ENCODE results near the gene OLIG1.

Gene OLIG1

DNA sequence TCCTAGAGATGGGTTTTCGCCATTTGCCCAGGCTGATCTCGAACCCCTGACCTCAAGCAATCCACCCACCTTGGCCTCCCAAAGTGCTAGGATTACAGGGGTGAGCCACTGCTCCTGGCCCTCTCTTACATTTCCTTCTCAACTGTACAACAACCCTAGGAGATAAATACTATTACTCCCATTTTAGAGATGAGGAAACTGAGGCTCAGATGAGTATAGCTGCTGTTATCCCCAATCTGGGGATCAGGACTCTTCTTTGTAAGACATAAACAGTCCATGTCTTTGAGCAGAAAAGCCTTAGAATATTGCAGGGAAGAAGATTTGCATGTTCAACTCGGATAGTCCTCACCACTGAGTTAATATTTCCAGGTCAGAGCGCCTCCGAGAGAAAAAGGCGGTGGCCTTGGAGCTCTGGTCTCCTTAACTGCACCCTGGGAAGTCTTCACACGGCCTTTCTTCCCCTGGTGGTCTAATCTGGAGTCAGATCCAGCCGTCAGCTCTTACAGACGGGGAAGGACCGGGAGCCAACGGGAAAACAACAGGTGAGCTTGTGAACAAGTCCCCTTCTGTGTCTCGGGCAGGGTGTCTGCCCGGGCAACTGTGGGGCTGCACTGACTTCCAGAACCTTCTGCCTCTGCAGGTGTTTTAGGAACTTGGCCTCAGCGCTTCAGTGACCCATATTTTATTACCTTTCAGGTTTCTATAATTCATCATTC lies 5.9 kb upstream of the OLIG1 start:
- DNase-seq = no peak

- DNase-seq = no peak
Measured at GRCh38 chr21:33064623-33065390, 5.1 kb upstream of the OLIG1 start.

DNA sequence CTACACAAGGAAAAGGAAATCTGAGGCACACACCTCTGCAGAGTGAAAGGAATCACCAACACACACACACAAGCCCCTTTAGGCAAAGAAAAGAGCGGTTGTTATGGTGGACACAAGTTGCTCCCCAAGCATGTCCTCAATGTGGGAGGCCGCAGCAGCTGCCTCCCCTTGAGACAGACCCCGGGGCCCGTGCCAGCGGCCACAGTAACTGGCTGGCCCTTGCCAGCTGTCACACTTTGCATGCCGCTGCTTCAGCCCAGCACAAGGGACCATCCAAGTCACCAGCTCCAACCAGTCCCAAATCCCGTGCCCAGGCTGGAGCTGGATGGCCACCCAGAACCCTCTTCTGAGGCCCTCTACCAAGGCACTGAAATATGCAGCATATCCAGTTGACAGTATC lies 2.9 kb upstream of the OLIG1 start:
- DNase-seq = no peak

DNA sequence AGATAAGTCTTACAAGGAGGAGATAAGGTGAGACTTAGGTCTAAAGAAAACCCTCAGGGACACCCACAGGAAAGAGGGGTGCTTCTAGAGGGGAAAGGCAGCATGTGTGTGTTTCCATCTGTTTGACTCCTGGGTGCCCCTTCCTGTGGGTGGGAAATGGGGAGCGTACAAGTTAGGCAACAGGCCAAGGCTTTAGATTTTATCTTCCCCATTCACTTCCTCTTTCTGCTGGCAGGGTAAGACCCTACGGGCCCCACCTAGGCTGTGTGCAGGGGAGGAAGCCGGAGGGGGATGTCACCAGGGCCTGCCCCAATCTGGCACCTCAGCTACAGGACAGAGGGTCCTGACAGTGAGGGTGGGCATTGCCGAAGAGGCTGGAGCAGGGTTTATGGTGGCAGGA lies 2.5 kb upstream of the OLIG1 start:
- no peak for DNase-seq

- DNase-seq = no peak
Measured at GRCh38 chr21:33069243-33069642, 698 bp upstream of the OLIG1 start.

- no peak for DNase-seq
Measured at GRCh38 chr21:33069645-33069993, 322 bp upstream of the OLIG1 start.

- DNase-seq = no peak
Measured at GRCh38 chr21:33070744-33070997, 730 bp downstream of the OLIG1 start.

- DNase-seq = no peak
Measured at GRCh38 chr21:33070998-33071769, 1.2 kb downstream of the OLIG1 start.

DNA sequence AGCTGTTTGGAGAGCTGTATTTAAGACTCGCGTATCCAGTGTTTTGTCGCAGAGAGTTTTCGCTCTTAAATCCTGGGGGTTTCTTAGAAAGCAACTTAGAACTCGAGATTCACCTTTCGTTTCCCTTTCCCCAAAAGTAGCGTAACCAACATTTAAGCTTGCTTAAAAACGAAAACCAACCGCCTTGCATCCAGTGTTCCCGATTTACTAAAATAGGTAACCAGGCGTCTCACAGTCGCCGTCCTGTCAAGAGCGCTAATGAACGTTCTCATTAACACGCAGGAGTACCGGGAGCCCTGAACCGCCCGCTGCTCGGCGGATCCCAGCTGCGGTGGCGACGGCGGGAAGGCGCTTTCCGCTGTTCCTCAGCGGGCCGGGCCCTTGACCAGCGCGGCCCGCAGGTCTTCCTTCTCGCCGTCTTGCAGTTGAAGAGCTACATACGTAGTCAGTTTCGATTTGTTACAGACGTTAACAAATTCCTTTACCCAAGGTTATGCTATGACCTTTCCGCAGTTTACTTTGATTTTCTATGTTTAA lies 1.9 kb downstream of the OLIG1 start:
- no peak for DNase-seq

DNA sequence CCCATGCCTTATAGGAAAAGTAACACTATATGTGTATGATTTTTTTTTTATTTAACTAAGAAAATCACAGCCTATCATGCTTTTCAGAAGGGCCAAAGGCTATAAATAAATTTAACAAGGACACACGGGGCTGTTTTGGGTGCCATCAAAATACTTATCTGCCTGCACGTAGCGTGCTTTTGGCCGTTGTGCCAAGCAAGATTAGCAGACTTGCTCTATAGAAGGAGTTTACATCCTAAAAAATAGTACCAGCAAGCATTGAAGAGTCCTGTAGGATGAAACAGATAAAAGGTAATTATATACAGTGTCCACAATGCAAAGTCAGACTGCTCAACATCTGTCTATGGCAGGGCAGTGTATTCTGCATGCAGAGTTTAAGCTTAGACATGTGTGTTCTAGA lies 3.7 kb downstream of the OLIG1 start:
- DNase-seq = no peak

DNA sequence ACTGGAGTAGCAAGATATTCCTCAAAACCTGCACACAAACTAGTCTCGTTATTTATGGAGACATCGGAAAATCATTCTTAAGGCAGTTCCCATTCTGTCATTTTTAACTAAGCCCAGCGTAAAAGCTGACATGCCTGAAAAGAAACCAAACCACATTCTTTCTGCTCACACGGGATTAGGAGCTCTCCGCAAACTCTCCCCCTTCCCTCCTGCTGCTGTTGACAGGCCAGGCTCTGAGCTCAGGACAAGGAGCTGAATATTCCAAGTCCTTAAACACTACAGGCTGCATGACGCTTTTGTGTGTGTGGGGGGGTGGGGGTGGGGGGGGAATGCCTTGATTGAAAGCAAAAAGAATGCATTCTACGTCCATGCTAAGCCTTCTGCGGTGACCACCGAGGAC lies 5.2 kb downstream of the OLIG1 start:
- no peak for DNase-seq

DNA sequence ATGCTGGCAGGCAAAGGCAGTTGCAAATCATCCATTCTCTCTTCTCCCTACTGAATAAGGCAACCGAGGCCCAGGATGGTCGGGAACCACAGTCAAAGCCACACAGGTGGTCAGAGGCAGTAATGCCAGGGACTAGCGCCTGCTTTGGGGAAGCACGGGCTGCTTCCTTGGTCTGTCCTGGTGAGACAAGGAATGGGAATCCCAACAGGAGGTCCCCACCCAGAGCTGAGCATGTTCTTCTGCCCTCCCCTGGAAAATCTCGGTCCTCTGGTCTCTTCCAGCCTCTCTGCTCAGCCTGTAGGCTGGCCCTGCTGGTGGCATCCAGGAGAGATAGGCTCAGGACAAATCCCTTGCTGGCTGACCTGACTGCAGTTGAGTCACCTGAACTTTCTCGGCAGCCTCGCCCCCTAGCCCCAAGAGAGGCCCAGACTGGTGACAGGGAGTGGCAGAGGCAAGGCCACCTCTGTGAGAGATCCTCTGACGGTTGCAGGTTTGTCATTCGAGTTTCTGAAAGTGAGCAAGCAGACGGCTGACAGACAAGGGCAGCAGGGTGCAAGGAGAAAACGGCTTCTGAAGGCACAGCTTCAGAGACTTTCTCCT lies 5.8 kb downstream of the OLIG1 start:
- no peak for DNase-seq

DNA sequence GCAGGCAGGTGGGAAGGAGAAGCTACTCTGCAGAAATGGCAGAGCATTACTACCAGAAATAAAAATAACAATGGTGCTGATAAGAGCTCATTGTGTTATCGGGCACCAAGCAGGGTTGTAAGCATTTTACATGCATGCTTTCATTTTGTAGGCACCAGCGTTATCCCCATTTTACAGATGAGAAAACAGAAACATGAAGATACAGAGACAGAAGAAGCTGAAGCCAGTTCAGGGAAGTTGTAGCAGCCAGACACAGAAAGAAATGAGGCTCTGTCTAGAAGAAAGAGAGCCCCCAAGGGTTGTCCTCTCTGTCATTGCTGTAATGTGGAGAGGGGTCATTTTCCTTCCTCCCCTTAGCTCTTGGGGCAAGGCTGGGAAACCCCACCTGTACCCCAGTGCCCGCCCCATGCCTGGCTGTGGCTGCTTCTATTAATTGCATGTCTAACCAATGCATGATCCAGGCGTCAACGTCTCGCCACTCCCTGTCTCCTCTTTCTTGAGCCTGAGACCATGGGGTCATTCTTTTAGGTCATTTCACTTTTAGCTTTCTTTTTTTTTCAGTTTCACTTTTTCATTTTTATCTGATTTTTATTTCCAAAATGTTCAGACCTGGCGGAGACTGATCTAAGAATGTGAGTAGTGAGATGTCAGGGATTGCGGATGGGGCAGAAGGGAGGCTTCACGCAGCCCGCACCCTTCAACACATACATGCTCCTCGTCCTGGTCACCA lies 6.8 kb downstream of the OLIG1 start:
- no peak for DNase-seq

DNA sequence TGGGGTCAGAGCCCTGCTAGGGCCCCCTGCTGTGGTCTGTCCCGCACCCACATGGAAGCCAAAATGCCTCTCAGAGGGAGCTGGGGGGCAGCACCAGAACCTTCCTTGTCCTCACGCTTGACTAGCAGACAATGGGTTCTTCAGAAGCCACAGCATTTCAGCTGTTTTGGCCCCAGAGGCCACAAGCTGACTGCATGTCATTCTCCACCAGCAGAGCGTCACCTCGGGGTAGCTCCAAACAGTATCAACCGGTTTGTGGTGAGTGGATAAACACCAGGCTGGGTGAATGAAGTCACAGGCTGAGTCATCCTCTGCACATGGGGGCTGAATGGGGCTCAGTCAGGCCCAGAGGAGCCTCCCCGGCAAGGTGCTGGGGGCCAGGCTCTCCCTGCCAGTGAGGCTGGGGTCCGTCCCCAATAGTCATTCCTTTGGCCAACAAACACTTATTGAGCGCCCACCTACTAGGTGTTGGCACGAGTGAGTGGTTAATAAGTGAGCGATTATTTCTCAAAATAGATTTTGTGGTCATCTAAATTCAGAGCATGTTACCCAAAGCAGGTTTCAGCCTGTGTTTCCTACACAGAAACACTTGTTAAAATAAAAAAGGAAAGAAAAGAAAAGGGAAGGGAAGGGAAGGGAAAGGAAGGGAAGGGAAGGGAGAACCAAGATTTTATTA lies 9.1 kb downstream of the OLIG1 start:
- DNase-seq = no peak

DNA sequence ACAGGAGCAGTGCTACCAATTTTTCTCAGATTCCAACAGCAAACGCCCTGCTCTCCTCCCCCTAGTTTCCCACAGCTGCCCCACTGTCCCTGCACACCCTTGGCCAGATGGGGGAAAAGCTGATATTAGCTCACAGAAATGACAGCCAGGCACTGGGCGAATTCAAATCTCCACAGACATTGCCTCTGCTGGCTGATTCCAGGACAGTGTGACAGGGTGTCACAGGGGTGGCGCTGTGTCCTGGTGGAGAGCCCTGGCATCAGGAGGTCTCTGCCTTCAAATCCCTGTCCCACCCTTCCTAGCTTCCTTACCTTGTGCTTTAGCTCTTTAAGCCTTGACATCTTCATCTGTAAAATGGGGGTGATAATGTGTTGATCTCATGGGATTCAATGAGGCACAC lies 10.4 kb downstream of the OLIG1 start:
- no peak for DNase-seq

GRCh38 chr21:33080776-33081175 lies 10.8 kb downstream of the OLIG1 start:
- DNase-seq = no peak

GRCh38 chr21:33088384-33088783 lies 18.4 kb downstream of the OLIG1 start:
- no peak for DNase-seq

DNA sequence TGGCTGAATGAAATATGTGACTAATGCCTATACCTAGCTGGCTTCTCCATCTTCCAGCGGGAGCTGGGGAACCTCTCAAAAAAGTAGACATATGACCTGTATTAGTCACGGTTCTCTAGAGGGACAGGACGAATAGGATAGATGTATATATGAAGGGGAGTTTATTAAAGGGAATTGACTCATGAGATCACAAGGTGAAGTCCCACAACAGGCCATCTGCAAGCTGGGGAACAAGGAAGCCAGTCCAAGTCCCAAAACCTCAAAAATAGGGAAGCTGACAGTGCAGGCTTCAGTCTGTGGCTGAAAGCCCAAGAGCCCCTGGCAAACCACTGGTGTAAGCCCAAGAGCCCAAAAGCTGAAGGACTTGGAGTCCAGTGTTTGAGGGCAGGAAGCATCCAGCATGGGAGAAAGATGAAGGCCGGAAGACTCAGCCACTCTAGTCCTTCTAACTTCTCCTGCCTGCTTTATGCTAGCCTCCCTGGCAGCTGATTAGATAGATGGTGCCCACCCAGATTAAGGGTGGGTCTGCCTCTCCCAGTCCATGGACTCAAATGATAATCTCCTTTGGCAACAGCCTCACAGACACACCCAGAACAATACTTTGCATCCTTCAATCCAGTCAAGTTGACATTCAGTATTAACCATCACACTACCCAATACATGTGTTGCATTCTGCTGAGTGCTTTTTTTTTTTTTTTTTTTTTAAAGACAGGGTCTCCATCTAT lies 19.6 kb downstream of the OLIG1 start:
- DNase-seq = no peak

DNA sequence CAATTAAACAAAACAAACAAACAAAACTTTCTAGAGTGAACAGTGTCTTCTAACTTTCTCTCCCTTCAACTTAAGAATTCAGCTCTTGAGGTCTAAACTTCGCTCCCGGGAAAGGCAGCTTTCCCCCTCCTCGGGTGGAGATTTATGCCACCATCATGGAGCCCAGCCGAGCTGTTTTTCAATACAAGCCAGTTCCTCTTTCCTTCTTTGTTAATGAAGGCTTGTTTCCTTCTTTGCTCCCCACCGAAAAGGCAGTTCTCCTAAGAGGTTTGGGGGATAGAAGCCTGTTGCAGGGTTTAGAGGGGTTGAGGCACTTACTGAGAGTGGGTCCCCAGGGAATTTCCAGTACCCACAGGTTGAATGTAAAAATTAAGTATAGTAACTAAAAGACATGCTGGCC lies 26.5 kb downstream of the OLIG1 start:
- no peak for DNase-seq

DNA sequence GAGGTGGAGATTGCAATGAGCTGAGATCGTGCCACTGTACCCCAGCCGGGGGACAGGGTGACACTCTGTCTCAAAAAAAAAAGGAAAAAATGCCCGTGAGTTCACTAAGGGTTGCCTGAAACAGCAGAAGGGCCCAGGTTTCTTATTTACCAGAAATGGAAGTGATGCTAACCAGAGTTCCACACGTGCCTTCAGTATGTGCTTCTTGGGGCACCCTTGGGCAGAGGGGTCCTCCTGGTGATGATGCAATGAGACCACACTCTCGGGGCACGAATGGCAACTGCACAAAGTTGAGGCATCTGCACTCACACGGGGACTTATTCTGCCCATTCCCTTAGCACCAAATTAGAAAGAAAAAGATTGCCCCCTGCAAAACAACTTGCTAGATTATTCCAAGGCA lies 29.2 kb downstream of the OLIG1 start:
- DNase-seq = no peak

DNA sequence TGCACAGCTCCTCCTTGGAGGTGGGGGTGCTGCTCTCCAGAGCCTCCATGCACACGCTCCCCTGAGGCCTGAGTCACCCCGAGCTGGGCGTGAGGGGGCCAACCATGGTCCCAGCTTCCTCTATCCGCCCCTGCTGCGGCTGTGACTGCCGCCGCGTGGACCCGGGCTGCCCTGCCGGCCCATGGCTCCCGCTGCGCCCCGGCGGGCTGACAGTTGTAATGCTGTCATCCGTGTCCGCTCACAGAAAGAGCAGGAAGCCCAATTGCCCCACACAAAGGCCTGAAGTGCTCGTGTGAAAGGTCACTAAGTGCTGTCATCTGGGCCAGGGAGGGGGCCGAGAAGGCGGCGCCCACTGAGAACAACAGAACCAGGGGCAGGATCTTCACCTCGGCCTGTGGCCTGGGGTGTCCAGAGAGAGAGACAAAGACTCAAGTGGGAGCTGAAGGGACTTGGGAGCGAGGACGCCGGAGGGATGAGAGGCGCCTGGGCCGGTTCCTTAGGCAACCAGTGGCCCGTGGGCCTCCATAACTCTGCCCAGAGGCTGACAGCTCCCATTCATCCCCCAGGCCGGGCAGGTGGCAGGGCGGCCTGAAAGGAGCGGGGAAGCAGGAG lies 31.5 kb downstream of the OLIG1 start:
- DNase-seq = no peak
